Measurements from ENCODE around the gene SYNCRIP. TPM values are rescaled to one million over a fixed set of nuclear protein-coding genes. Genes with fewer than 3 reads are reported as not detected.
A peak's percentile ranks its signal among the peaks of the same experiment; 100 is the strongest.
"Not testable (repeated sequence)": the region's sequence is repeated elsewhere in the genome, so short reads cannot be mapped to it uniquely, and the experiment has no call there.

SYNCRIP gene
- polyA plus RNA-seq, 2 donors: 34.2 to 56.3 TPM

- Histone ChIP-seq H3K4me1 (ENCODE audit: control insufficient read depth in 2 of 2, insufficient read depth in 2 of 2, low read length in 1 of 2) (no peaks in the 10 kb centered on the region), H3K27me3 (ENCODE audit: control insufficient read depth in 1 of 2, insufficient read depth in 2 of 2, low read length in 2 of 2) (no peaks in the 10 kb centered on the region), H3K36me3 (ENCODE audit: control insufficient read depth in 2 of 2, insufficient read depth in 2 of 2, low read length in 1 of 2) (peaks cover 3% of the 10 kb centered on the region in 2 donors), H3K4me3 (ENCODE audit: low read depth in 1 of 2, low read length in 2 of 2) (peak overlapping the region; percentile 69 to 98), H3K9me3 (ENCODE audit: control insufficient read depth in 2 of 2, insufficient read depth in 1 of 2, low read depth in 1 of 2, low read length in 1 of 2) (no peaks in the 10 kb centered on the region), H3K27ac (ENCODE audit: low read depth in 2 of 2, low read length in 1 of 2) (peak overlapping the region; percentile 100)
- WGBS, 2 donors: 0 to 1% methylated on average over 14 of the region's 14 CpGs
Measured at GRCh38 chr6:85641522-85641896, 1.2 kb downstream of the SYNCRIP start.

GRCh38 chr6:85640821-85641220 lies 1.9 kb downstream of the SYNCRIP start:
- H3K27me3 ChIP-seq (ENCODE audit: control insufficient read depth in 1 of 2, insufficient read depth in 2 of 2, low read length in 2 of 2): no peaks in the 10 kb centered on the region
- peak overlapping the region in 1 of 2 donors; percentile 69 for H3K4me3 ChIP-seq (ENCODE audit: low read depth in 1 of 2, low read length in 2 of 2)
- H3K27ac ChIP-seq (ENCODE audit: low read depth in 2 of 2, low read length in 1 of 2): no peak overlapping the region
- H3K36me3 ChIP-seq (ENCODE audit: control insufficient read depth in 2 of 2, insufficient read depth in 2 of 2, low read length in 1 of 2): peaks cover 3% of the 10 kb centered on the region in 2 donors
- no peaks in the 10 kb centered on the region for H3K4me1 ChIP-seq (ENCODE audit: control insufficient read depth in 2 of 2, insufficient read depth in 2 of 2, low read length in 1 of 2)
- 17 to 18% methylated on average over 3 of the region's 3 CpGs for WGBS, 2 donors
- H3K9me3 ChIP-seq (ENCODE audit: control insufficient read depth in 2 of 2, insufficient read depth in 1 of 2, low read depth in 1 of 2, low read length in 1 of 2): no peaks in the 10 kb centered on the region

- WGBS, 2 donors: 46 to 60% methylated on average over 3 of the region's 3 CpGs
- H3K27me3 ChIP-seq (ENCODE audit: control insufficient read depth in 1 of 2, insufficient read depth in 2 of 2, low read length in 2 of 2): no peaks in the 10 kb centered on the region
- H3K36me3 ChIP-seq (ENCODE audit: control insufficient read depth in 2 of 2, insufficient read depth in 2 of 2, low read length in 1 of 2): peaks cover 3 to 6% of the 10 kb centered on the region in 2 donors
- no peak overlapping the region for H3K27ac ChIP-seq (ENCODE audit: low read depth in 2 of 2, low read length in 1 of 2)
- H3K9me3 ChIP-seq (ENCODE audit: control insufficient read depth in 2 of 2, insufficient read depth in 1 of 2, low read depth in 1 of 2, low read length in 1 of 2): no peaks in the 10 kb centered on the region
- H3K4me1 ChIP-seq (ENCODE audit: control insufficient read depth in 2 of 2, insufficient read depth in 2 of 2, low read length in 1 of 2): no peaks in the 10 kb centered on the region
- H3K4me3 ChIP-seq (ENCODE audit: low read depth in 1 of 2, low read length in 2 of 2): no peak overlapping the region
Measured at GRCh38 chr6:85637579-85637978, 5.1 kb downstream of the SYNCRIP start.

- peaks cover 3 to 5% of the 10 kb centered on the region in 2 donors for H3K36me3 ChIP-seq (ENCODE audit: control insufficient read depth in 2 of 2, insufficient read depth in 2 of 2, low read length in 1 of 2)
- H3K4me3 ChIP-seq (ENCODE audit: low read depth in 1 of 2, low read length in 2 of 2): no peak overlapping the region
- WGBS, 2 donors: 91 to 96% methylated on average over 6 of the region's 6 CpGs
- no peaks in the 10 kb centered on the region for H3K9me3 ChIP-seq (ENCODE audit: control insufficient read depth in 2 of 2, insufficient read depth in 1 of 2, low read depth in 1 of 2, low read length in 1 of 2)
- H3K27ac ChIP-seq (ENCODE audit: low read depth in 2 of 2, low read length in 1 of 2): no peak overlapping the region
- H3K4me1 ChIP-seq (ENCODE audit: control insufficient read depth in 2 of 2, insufficient read depth in 2 of 2, low read length in 1 of 2): no peaks in the 10 kb centered on the region
- H3K27me3 ChIP-seq (ENCODE audit: control insufficient read depth in 1 of 2, insufficient read depth in 2 of 2, low read length in 2 of 2): no peaks in the 10 kb centered on the region
Measured at GRCh38 chr6:85632164-85632942, 10.3 kb downstream of the SYNCRIP start.

- H3K9me3 ChIP-seq (ENCODE audit: control insufficient read depth in 2 of 2, insufficient read depth in 1 of 2, low read depth in 1 of 2, low read length in 1 of 2); H3K4me3 ChIP-seq (ENCODE audit: low read depth in 1 of 2, low read length in 2 of 2); H3K4me1 ChIP-seq (ENCODE audit: control insufficient read depth in 2 of 2, insufficient read depth in 2 of 2, low read length in 1 of 2); H3K27me3 ChIP-seq (ENCODE audit: control insufficient read depth in 1 of 2, insufficient read depth in 2 of 2, low read length in 2 of 2); H3K27ac ChIP-seq (ENCODE audit: low read depth in 2 of 2, low read length in 1 of 2); H3K36me3 ChIP-seq (ENCODE audit: control insufficient read depth in 2 of 2, insufficient read depth in 2 of 2, low read length in 1 of 2): not testable (repeated sequence)
- WGBS, 2 donors: 87 to 88% methylated on average over 5 of the region's 5 CpGs
Measured at GRCh38 chr6:85631117-85631516, 11.6 kb downstream of the SYNCRIP start.

GRCh38 chr6:85628353-85628752 lies 14.3 kb downstream of the SYNCRIP start:
- WGBS, 2 donors: 86 to 89% methylated on average over 1 of the region's 1 CpG
- H3K27me3 ChIP-seq (ENCODE audit: control insufficient read depth in 1 of 2, insufficient read depth in 2 of 2, low read length in 2 of 2): no peaks in the 10 kb centered on the region
- H3K9me3 ChIP-seq (ENCODE audit: control insufficient read depth in 2 of 2, insufficient read depth in 1 of 2, low read depth in 1 of 2, low read length in 1 of 2): no peaks in the 10 kb centered on the region
- no peaks in the 10 kb centered on the region for H3K4me1 ChIP-seq (ENCODE audit: control insufficient read depth in 2 of 2, insufficient read depth in 2 of 2, low read length in 1 of 2)
- H3K4me3 ChIP-seq (ENCODE audit: low read depth in 1 of 2, low read length in 2 of 2): no peak overlapping the region
- no peak overlapping the region for H3K27ac ChIP-seq (ENCODE audit: low read depth in 2 of 2, low read length in 1 of 2)
- H3K36me3 ChIP-seq (ENCODE audit: control insufficient read depth in 2 of 2, insufficient read depth in 2 of 2, low read length in 1 of 2): peaks cover 2 to 3% of the 10 kb centered on the region in 2 donors

- Histone ChIP-seq H3K4me1 (ENCODE audit: control insufficient read depth in 2 of 2, insufficient read depth in 2 of 2, low read length in 1 of 2) (no peaks in the 10 kb centered on the region), H3K36me3 (ENCODE audit: control insufficient read depth in 2 of 2, insufficient read depth in 2 of 2, low read length in 1 of 2) (peaks cover 2 to 14% of the 10 kb centered on the region in 2 donors)
- WGBS, 2 donors: 90 to 95% methylated on average over 2 of the region's 2 CpGs
Measured at GRCh38 chr6:85620308-85620707, 22.4 kb downstream of the SYNCRIP start.

GRCh38 chr6:85614780-85615179 lies 27.9 kb downstream of the SYNCRIP start:
- H3K9me3 ChIP-seq (ENCODE audit: control insufficient read depth in 2 of 2, insufficient read depth in 1 of 2, low read depth in 1 of 2, low read length in 1 of 2): no peaks in the 10 kb centered on the region
- H3K27me3 ChIP-seq (ENCODE audit: control insufficient read depth in 1 of 2, insufficient read depth in 2 of 2, low read length in 2 of 2): no peaks in the 10 kb centered on the region
- 96 to 99% methylated on average over 17 of the region's 17 CpGs for WGBS, 2 donors
- H3K27ac ChIP-seq (ENCODE audit: low read depth in 2 of 2, low read length in 1 of 2): no peak overlapping the region
- H3K4me3 ChIP-seq (ENCODE audit: low read depth in 1 of 2, low read length in 2 of 2): no peak overlapping the region
- H3K4me1 ChIP-seq (ENCODE audit: control insufficient read depth in 2 of 2, insufficient read depth in 2 of 2, low read length in 1 of 2): no peaks in the 10 kb centered on the region
- peaks cover 6 to 11% of the 10 kb centered on the region in 2 donors for H3K36me3 ChIP-seq (ENCODE audit: control insufficient read depth in 2 of 2, insufficient read depth in 2 of 2, low read length in 1 of 2)

More at GRCh38 chr6:85620308-85620707, 22.4 kb downstream of the SYNCRIP start:
- no peaks in the 10 kb centered on the region for H3K9me3 ChIP-seq (ENCODE audit: control insufficient read depth in 2 of 2, insufficient read depth in 1 of 2, low read depth in 1 of 2, low read length in 1 of 2)
- H3K27ac ChIP-seq (ENCODE audit: low read depth in 2 of 2, low read length in 1 of 2): no peak overlapping the region
- H3K27me3 ChIP-seq (ENCODE audit: control insufficient read depth in 1 of 2, insufficient read depth in 2 of 2, low read length in 2 of 2): no peaks in the 10 kb centered on the region
- no peak overlapping the region for H3K4me3 ChIP-seq (ENCODE audit: low read depth in 1 of 2, low read length in 2 of 2)

- Histone ChIP-seq H3K4me3 (ENCODE audit: low read depth in 1 of 2, low read length in 2 of 2) (no peak overlapping the region), H3K27me3 (ENCODE audit: control insufficient read depth in 1 of 2, insufficient read depth in 2 of 2, low read length in 2 of 2) (no peaks in the 10 kb centered on the region), H3K4me1 (ENCODE audit: control insufficient read depth in 2 of 2, insufficient read depth in 2 of 2, low read length in 1 of 2) (no peaks in the 10 kb centered on the region), H3K9me3 (ENCODE audit: control insufficient read depth in 2 of 2, insufficient read depth in 1 of 2, low read depth in 1 of 2, low read length in 1 of 2) (no peaks in the 10 kb centered on the region), H3K36me3 (ENCODE audit: control insufficient read depth in 2 of 2, insufficient read depth in 2 of 2, low read length in 1 of 2) (peaks cover 6 to 8% of the 10 kb centered on the region in 2 donors), H3K27ac (ENCODE audit: low read depth in 2 of 2, low read length in 1 of 2) (no peak overlapping the region)
- WGBS, 2 donors: 86 to 87% methylated on average over 4 of the region's 4 CpGs
Measured at GRCh38 chr6:85612690-85613474, 29.8 kb downstream of the SYNCRIP start.
